K562 (cell line): ENCODE data around the gene TTYH2. TPM values are rescaled to one million over a fixed set of nuclear protein-coding genes. Genes with fewer than 3 reads are reported as not detected.

ENCODE experiments used
- CHD2 ChIP-seq: IDR thresholded peaks from 2 replicates; pipeline ENCODE4 v1.6.1; 2011; ENCODE audit warnings: low read depth, low read length
- SMARCA4 ChIP-seq: fragments of 450-650 bp; IDR thresholded peaks from 2 replicates; pipeline ENCODE4 v1.6.1; 2016
- polyA plus RNA-seq, 8 experiments: library from polyadenylated mRNA; depleted of rRNA in 4 of 8; stranded (reverse) in 5 of 8; unstranded in 3 of 8; fragments of >200 nt; fragmentation: Nextera tagmentation in 2 of 8; fragmentation: Illumina TruSeq in 1 of 8; extraction: Ambion mirVana in 2 of 8; extraction: Trizol in 1 of 8; gene quantifications; 2 replicates each; pipeline versions ENCODE4 v1.2.1 to v1.2.3, GENCODE V29; 2011 to 2014; ENCODE audit warnings: inconsistent platforms in 1 of 8, missing spikeins in 1 of 8
- total RNA-seq, 7 experiments: library from RNA; depleted of rRNA in 6 of 7; stranded (reverse); fragments of >200 nt in 6 of 7; fragmentation: Illumina TruSeq in 2 of 7; extraction: Trizol in 2 of 7; gene quantifications; 2 replicates each; pipeline versions ENCODE4 v1.2.1 to v1.2.3, GENCODE V29; 2011 to 2021; ENCODE audit warnings: low replicate concordance in 1 of 7
- TF ChIP-seq, protein P1 (sequence below), 2 experiments: fragments of 450-650 bp; IDR thresholded peaks; 2 replicates each; pipeline ENCODE4 v1.6.1; 2016; ENCODE audit warnings: mild to moderate bottlenecking in 2 of 2, borderline replicate concordance in 1 of 2, low read depth in 1 of 2, moderate library complexity in 1 of 2
- TF ChIP-seq, protein P2 (sequence below): fragments of 250-450 bp; sonication (Bioruptor Pico); IDR thresholded peaks from 2 replicates; pipeline ENCODE4 v1.5.0; 2021; ENCODE audit warnings: mild to moderate bottlenecking, borderline replicate concordance
- TF ChIP-seq, protein P3 (sequence below): fragments of 250-450 bp; sonication (Bioruptor Pico); IDR thresholded peaks from 2 replicates; pipeline ENCODE4 v1.4.0; 2020; ENCODE audit warnings: borderline replicate concordance

TTYH2 gene
- total and polyA plus RNA-seq, 9 of the 15 experiments (the other 6 are each of a cell fraction or from before 2014, with no cell fraction given), result 0.03 to 2.0 (median 0.91) TPM

DNA sequence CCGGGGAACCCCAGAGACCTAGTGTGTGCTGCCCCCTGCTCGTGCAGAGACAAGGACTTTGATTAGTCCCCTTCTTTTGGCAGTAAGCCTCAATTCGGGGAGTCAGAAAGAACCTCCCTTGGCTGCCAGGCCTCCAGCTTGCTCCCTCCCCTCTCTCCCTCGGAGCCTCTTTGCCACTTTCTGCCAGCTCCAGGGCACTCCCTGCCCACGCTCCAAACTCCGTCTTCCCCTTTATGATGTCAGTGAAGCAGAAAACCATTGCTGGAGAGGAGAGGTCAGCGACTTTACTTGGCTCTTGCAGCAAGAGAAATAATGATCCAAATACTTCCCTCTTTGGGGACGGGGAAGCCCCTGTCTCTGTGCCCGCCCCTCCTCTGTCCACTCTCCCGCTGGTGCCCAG, 28.1 kb downstream of the TTYH2 start (continued):
- TF ChIP-seq, protein P1, sequence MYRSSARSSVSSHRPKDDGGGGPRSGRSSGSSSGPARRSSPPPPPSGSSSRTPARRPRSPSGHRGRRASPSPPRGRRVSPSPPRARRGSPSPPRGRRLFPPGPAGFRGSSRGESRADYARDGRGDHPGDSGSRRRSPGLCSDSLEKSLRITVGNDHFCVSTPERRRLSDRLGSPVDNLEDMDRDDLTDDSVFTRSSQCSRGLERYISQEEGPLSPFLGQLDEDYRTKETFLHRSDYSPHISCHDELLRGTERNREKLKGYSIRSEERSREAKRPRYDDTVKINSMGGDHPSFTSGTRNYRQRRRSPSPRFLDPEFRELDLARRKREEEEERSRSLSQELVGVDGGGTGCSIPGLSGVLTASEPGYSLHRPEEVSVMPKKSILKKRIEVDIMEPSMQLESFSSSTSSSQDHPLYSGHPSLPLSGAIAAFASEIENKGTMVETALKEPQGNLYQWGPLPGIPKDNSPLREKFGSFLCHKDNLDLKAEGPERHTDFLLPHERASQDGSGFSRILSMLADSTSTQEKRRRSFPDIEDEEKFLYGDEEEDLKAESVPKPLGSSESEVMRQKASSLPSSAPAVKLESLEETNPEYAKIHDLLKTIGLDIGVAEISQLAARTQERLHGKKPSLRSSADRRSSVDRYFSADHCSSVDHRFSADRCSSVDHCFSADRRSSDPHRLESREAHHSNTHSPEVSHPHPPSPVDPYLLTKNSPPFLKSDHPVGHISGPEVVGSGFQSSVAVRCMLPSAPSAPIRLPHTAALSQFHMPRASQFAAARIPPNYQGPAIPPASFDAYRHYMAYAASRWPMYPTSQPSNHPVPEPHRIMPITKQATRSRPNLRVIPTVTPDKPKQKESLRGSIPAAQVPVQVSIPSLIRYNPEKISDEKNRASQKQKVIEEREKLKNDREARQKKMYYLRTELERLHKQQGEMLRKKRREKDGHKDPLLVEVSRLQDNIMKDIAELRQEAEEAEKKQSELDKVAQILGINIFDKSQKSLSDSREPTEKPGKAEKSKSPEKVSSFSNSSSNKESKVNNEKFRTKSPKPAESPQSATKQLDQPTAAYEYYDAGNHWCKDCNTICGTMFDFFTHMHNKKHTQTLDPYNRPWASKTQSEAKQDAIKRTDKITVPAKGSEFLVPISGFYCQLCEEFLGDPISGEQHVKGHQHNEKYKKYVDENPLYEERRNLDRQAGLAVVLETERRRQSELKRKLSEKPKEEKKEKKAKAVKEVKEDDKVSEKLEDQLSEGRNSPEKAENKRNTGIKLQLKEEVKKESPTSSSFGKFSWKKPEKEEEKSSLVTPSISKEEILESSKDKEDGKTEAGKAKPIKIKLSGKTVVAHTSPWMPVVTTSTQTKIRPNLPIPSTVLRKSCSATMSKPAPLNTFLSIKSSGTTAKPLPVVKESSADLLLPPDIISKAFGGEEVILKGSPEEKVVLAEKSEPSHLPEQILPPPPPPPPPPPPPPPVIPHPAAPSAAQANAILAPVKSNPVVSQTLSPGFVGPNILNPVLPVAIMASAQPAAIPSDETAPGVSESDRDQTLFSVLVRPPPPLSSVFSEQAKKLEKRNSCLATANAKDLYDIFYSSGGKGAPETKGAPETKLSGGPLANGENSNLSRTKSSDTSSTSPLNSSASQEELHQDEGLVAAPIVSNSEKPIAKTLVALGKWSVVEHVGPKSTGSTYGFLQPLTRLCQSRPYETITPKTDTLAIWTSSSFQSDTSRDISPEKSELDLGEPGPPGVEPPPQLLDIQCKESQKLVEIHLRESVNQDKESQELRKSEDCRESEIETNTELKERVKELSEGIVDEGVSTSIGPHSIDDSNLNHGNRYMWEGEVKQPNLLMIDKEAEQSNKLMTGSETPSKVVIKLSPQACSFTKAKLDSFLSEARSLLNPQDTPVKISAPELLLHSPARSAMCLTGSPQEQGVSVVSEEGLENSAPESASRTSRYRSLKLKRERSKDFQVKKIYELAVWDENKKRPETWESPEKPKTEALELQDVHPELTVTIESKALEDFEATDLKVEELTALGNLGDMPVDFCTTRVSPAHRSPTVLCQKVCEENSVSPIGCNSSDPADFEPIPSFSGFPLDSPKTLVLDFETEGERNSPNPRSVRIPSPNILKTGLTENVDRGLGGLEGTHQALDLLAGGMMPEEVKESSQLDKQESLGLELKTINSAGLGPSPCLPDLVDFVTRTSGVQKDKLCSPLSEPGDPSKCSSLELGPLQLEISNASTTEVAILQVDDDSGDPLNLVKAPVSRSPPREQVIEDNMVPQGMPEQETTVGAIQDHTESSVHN (IDR thresholded peaks at IDR 0.05; ENCODE audit: borderline replicate concordance in 1 of 2, low read depth in 1 of 2), result no peak
- TF ChIP-seq, protein P2, sequence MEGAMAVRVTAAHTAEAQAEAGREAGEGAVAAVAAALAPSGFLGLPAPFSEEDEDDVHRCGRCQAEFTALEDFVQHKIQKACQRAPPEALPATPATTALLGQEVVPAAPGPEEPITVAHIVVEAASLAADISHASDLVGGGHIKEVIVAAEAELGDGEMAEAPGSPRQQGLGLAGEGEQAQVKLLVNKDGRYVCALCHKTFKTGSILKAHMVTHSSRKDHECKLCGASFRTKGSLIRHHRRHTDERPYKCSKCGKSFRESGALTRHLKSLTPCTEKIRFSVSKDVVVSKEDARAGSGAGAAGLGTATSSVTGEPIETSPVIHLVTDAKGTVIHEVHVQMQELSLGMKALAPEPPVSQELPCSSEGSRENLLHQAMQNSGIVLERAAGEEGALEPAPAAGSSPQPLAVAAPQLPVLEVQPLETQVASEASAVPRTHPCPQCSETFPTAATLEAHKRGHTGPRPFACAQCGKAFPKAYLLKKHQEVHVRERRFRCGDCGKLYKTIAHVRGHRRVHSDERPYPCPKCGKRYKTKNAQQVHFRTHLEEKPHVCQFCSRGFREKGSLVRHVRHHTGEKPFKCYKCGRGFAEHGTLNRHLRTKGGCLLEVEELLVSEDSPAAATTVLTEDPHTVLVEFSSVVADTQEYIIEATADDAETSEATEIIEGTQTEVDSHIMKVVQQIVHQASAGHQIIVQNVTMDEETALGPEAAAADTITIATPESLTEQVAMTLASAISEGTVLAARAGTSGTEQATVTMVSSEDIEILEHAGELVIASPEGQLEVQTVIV, result no peak
- TF ChIP-seq SMARCA4 (no peak), CHD2 (no peak)
- TF ChIP-seq, protein P3, sequence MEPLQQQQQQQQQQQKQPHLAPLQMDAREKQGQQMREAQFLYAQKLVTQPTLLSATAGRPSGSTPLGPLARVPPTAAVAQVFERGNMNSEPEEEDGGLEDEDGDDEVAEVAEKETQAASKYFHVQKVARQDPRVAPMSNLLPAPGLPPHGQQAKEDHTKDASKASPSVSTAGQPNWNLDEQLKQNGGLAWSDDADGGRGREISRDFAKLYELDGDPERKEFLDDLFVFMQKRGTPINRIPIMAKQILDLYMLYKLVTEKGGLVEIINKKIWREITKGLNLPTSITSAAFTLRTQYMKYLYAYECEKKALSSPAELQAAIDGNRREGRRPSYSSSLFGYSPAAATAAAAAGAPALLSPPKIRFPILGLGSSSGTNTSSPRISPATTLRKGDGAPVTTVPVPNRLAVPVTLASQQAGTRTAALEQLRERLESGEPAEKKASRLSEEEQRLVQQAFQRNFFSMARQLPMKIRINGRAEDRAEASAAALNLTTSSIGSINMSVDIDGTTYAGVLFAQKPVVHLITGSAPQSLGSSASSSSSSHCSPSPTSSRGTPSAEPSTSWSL (CRISPR knock-in tag), result no peak
